ENCODE data around the gene FEN1. TPM values are rescaled to one million over a fixed set of nuclear protein-coding genes. Genes with fewer than 3 reads are reported as not detected.

FEN1 gene
- total RNA-seq, 2 experiments from 2014 or later, result 98.6 to 118 TPM

GRCh38 chr11:61814247-61814957, 21.7 kb downstream of the FEN1 start:
- ChIA-PET POLR2A (interaction anchor here (1.2 to 1.6 kb wide), 2 partner anchors 20 to 22 kb away, joined by 6 to 7 read pairs; partner anchors contain the start of genes FEN1 and TMEM258), CTCF (interaction anchor here (0.7 to 6.7 kb wide), 13 partner anchors 9 to 137 kb away, joined by 3 to 57 read pairs (median 3); partner anchors contain the start of genes FADS2 and FEN1)
- Mint-ChIP-seq H3K4me1 (peaks cover 17% of the 10 kb centered on the region), H3K4me3 (peak overlapping the region; percentile 93), H3K27ac (peak overlapping the region; percentile 94), H3K27me3 (peaks cover 18% of the 10 kb centered on the region), H3K9me3 (no peaks in the 10 kb centered on the region), H3K36me3 (ENCODE audit: low read depth) (peaks cover 37% of the 10 kb centered on the region)
- DNase-seq, result peak; percentile 29

- peak; percentile 57 for DNase-seq
- peaks cover 17% of the 10 kb centered on the region for H3K4me1 Mint-ChIP-seq
- peak overlapping the region; percentile 93 for H3K4me3 Mint-ChIP-seq
- peaks cover 34% of the 10 kb centered on the region for H3K36me3 Mint-ChIP-seq (ENCODE audit: low read depth)
- no peaks in the 10 kb centered on the region for H3K9me3 Mint-ChIP-seq
- ChIA-PET CTCF (interaction anchor here (0.7 to 6.7 kb wide), 15 partner anchors 10 to 176 kb away, joined by 3 to 57 read pairs (median 4); partner anchors contain the start of genes FADS2 and FEN1), POLR2A (interaction anchor here (0.6 to 1.6 kb wide), 5 partner anchors 14 to 388 kb away, joined by 3 to 9 read pairs (median 6); partner anchors contain the start of genes FADS2, FEN1 and TMEM258)
- peak overlapping the region; percentile 94 for H3K27ac Mint-ChIP-seq
- H3K27me3 Mint-ChIP-seq, result peaks cover 18% of the 10 kb centered on the region
These were observed 22.5 kb downstream of the FEN1 start for GRCh38 chr11:61814958-61815789.

DNA sequence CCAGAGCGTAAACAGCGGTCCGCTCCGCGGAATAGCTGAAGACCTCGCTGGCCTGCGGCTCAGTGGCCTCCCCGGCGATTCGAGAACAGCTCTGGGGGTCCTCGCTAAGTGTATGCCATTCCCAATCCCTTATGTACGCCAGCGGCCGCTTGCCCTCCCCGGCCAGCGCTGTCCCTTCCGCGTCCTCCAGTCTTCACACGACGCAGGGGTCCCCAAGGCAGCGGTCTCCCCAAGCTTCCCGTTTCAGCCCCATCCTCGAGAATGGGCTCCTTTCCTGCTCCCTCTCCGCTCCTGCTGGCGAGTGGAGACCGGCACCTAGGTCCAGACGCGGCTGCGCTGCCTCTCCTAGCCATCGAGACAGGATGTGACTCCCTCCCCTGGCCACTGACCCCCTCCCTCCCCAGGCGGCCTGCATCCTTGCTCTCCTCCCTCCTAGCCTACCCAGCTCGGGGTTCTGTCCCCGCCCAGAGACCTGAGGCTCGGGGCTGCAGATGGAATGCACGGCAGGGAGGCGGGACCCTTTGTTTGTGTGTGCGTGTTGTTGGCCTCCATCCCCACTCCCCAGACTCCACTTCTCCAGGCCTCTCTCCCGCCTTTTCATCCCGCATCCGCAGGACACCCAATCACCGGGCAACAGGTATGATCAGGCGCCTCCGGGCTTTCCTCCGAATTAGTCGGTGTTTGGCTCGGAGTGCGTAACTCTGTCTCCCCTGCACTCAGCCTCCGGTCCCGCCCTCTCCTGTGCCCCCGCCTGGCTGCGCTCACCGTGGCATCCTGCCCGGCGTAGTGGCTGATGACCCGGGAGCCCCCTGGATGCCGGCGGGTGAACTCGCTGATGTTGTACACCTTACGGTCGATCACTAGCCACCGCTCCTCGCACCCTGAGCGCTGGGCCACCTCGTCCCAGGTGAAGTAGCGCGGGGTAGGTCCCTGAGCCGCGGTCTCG, 23.4 kb downstream of the FEN1 start:
- peak overlapping the region; percentile 94 for H3K27ac Mint-ChIP-seq
- peaks cover 19% of the 10 kb centered on the region for H3K27me3 Mint-ChIP-seq
- peak overlapping the region; percentile 93 for H3K4me3 Mint-ChIP-seq
- CTCF ChIA-PET, result interaction anchor here (0.8 to 6.7 kb wide), 12 partner anchors 10 to 175 kb away, joined by 3 to 57 read pairs (median 4); partner anchors contain the start of genes FADS2, FEN1 and TMEM258
- POLR2A ChIA-PET, result interaction anchor here (0.5 to 1.6 kb wide), 4 partner anchors 13 to 910 kb away, joined by 4 to 9 read pairs (median 6); partner anchors contain the start of genes FADS2, FEN1 and TMEM258
- DNase-seq, result peak; percentile 63
- peaks cover 29% of the 10 kb centered on the region for H3K36me3 Mint-ChIP-seq (ENCODE audit: low read depth)
- no peaks in the 10 kb centered on the region for H3K9me3 Mint-ChIP-seq
- H3K4me1 Mint-ChIP-seq, result peaks cover 17% of the 10 kb centered on the region

GRCh38 chr11:61816736-61817455, 24.2 kb downstream of the FEN1 start, which contains the start of gene FADS1:
TSS of gene FADS1 (minus strand) at chr11:61817003. CDS start at chr11:61816929, 74 bp downstream.
- Mint-ChIP-seq H3K27me3 (peaks cover 22% of the 10 kb centered on the region), H3K4me1 (peaks cover 17% of the 10 kb centered on the region), H3K9me3 (no peaks in the 10 kb centered on the region), H3K36me3 (ENCODE audit: low read depth) (peaks cover 25% of the 10 kb centered on the region), H3K27ac (peak within 1 kb of the TSS; percentile 94), H3K4me3 (peak within 1 kb of the TSS; percentile 93)
- ChIA-PET POLR2A (no interaction called here), CTCF (interaction anchor here (1.0 to 6.7 kb wide), 6 partner anchors 11 to 77 kb away, joined by 3 to 57 read pairs (median 13); partner anchors contain the start of genes FADS2, FEN1 and TMEM258)
- peak; percentile 85 for DNase-seq

- peaks cover 17% of the 10 kb centered on the region for H3K4me1 Mint-ChIP-seq
These were observed 24.9 kb downstream of the FEN1 start for GRCh38 chr11:61817471-61818202.

GRCh38 chr11:61820174-61820573, 27.5 kb downstream of the FEN1 start:
- Mint-ChIP-seq H3K27me3 (peaks cover 24% of the 10 kb centered on the region), H3K27ac (no peak overlapping the region), H3K36me3 (ENCODE audit: low read depth) (peaks cover 4% of the 10 kb centered on the region), H3K4me3 (no peak overlapping the region), H3K9me3 (no peaks in the 10 kb centered on the region), H3K4me1 (peaks cover 8% of the 10 kb centered on the region)
- no peak for DNase-seq
- ChIA-PET CTCF (interaction anchor here (0.7 to 2.9 kb wide), 3 partner anchors 9 to 22 kb away, joined by 3 to 11 read pairs (median 3); no protein-coding TSS in a partner anchor), POLR2A (interaction anchor here (0.6 kb wide), 1 partner anchor 22 kb away, joined by 3 read pairs; no protein-coding TSS in a partner anchor)

More at GRCh38 chr11:61817471-61818202, 24.9 kb downstream of the FEN1 start:
- no peak for DNase-seq
- Mint-ChIP-seq H3K9me3 (no peaks in the 10 kb centered on the region), H3K27ac (peak overlapping the region; percentile 62), H3K27me3 (peaks cover 22% of the 10 kb centered on the region), H3K36me3 (ENCODE audit: low read depth) (peaks cover 20% of the 10 kb centered on the region), H3K4me3 (peak overlapping the region; percentile 93)
- POLR2A ChIA-PET, result no interaction called here
- CTCF ChIA-PET, result interaction anchor here (0.5 to 6.7 kb wide), 9 partner anchors 10 to 53 kb away, joined by 3 to 57 read pairs (median 3); partner anchors contain the start of genes FADS2, FEN1 and TMEM258

DNA sequence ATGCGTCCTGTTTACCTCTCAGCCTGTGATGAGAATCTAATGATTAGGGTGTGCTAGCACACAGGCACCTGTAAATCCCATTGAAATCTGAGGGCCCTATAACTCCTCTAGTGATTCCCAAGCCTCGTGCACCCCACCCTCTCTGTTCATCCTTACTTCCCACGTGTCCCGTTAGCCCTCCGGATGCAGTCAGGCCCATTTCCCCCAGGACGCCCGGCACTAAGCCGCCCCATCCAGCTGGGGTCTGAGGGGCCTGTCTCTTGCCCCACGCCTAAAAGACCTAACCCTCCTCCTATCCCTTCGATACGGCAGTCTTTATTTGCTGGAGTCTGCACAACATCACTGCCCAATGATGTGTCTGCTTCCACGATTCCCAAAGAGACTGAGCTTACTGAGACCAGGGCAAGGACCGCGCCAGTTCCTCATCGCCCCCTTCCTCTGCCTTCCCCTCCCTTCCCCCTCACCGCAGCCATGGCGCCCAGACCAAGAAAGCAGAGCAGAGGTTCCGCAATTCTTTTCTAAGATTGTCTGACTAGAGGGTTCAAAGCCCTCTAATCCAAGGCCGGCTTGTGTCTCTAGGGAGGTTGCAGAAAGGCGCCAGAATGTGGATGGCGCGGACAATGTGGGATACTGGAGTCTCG, 34.3 kb downstream of the FEN1 start:
- peak overlapping the region; percentile 85 for H3K4me3 Mint-ChIP-seq
- H3K36me3 Mint-ChIP-seq (ENCODE audit: low read depth), result peaks cover 6% of the 10 kb centered on the region
- peaks cover 6% of the 10 kb centered on the region for H3K27me3 Mint-ChIP-seq
- ChIA-PET CTCF (interaction anchor here (1.0 to 3.3 kb wide), 2 partner anchors 11 to 33 kb away, joined by 4 to 42 read pairs; partner anchors contain the start of gene FADS1), POLR2A (no interaction called here)
- H3K4me1 Mint-ChIP-seq, result peaks cover 34% of the 10 kb centered on the region
- peak overlapping the region; percentile 93 for H3K27ac Mint-ChIP-seq
- H3K9me3 Mint-ChIP-seq, result no peaks in the 10 kb centered on the region
- peak; percentile 10 for DNase-seq

GRCh38 chr11:61827571-61828378, 35.1 kb downstream of the FEN1 start, which contains the start of gene FADS2:
TSS of gene FADS2 (plus strand) at chr11:61828300. CDS start at chr11:61828391, 91 bp downstream.
- Mint-ChIP-seq H3K27ac (peak within 1 kb of the TSS; percentile 93), H3K4me1 (peaks cover 41% of the 10 kb centered on the region), H3K9me3 (no peaks in the 10 kb centered on the region), H3K36me3 (ENCODE audit: low read depth) (peaks cover 6% of the 10 kb centered on the region), H3K27me3 (peaks cover 6% of the 10 kb centered on the region), H3K4me3 (peak within 1 kb of the TSS; percentile 85)
- POLR2A ChIA-PET, result interaction anchor here (2.3 kb wide), 1 partner anchor 12 kb away, joined by 9 read pairs; no protein-coding TSS in a partner anchor
- DNase-seq, result peak; percentile 91
- CTCF ChIA-PET, result interaction anchor here (0.8 to 3.3 kb wide), 7 partner anchors 11 to 255 kb away, joined by 3 to 42 read pairs (median 4); partner anchors contain the start of genes FADS1, FEN1 and TMEM258

GRCh38 chr11:61828379-61828628, 35.6 kb downstream of the FEN1 start:
- peaks cover 6% of the 10 kb centered on the region for H3K27me3 Mint-ChIP-seq
- ChIA-PET CTCF (interaction anchor here (0.8 to 3.3 kb wide), 8 partner anchors 10 to 280 kb away, joined by 3 to 42 read pairs (median 4); partner anchors contain the start of genes FADS1, FEN1 and TMEM258), POLR2A (interaction anchor here (0.6 to 2.3 kb wide), 2 partner anchors 12 to 31 kb away, joined by 3 to 9 read pairs; no protein-coding TSS in a partner anchor)
- peaks cover 8% of the 10 kb centered on the region for H3K36me3 Mint-ChIP-seq (ENCODE audit: low read depth)
- H3K4me3 Mint-ChIP-seq, result peak overlapping the region; percentile 85
- peak overlapping the region; percentile 93 for H3K27ac Mint-ChIP-seq
- peaks cover 46% of the 10 kb centered on the region for H3K4me1 Mint-ChIP-seq
- no peak for DNase-seq
- no peaks in the 10 kb centered on the region for H3K9me3 Mint-ChIP-seq
